Stimulated activated naive CD8-positive, alpha-beta T cell treated with anti-CD3 and anti-CD28 coated beads, Interleukin-15, Interleukin-2, amounts not matched to agents 100 ng/mL and 50 ng/mL, for 24 hours (primary cell): Measurements from ENCODE around the gene HTT-AS.

ENCODE experiments used
- H3K27ac Mint-ChIP-seq: one replicate; pipeline ENCODE4 v1.8.0; 2021; ENCODE audit warnings: mild to moderate bottlenecking, mixed read lengths
- H3K27me3 Mint-ChIP-seq: one replicate; pipeline ENCODE4 v1.8.0; 2021; ENCODE audit warnings: mixed read lengths
- H3K36me3 Mint-ChIP-seq: one replicate; pipeline ENCODE4 v1.8.0; 2021; ENCODE audit warnings: low read depth, mixed read lengths
- H3K4me1 Mint-ChIP-seq: one replicate; pipeline ENCODE4 v1.8.0; 2021; ENCODE audit warnings: low read depth, mixed read lengths
- H3K4me3 Mint-ChIP-seq: one replicate; pipeline ENCODE4 v1.8.0; 2021; ENCODE audit warnings: mild to moderate bottlenecking, mixed read lengths
- H3K9me3 Mint-ChIP-seq: one replicate; pipeline ENCODE4 v1.8.0; 2021; ENCODE audit warnings: mixed read lengths

The HTT-AS gene

DNA sequence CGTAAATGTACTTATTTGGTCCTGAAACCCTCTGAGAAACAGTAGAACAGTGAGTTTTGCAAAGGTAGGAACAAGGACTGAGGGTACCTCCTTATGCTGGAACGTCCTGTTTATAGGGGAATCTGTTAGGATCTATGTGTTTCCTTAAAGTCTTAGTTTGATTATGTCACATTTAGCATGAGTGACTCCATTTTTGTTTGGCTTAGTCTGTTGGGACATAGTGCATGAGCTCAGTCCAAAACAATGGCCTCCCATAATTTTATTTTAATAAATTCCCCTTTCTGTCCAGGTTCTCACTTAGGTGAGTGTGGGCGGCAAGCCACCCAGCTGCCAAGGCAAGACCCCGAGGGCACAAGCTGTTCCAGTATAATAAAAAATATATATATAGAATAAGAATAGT, 27.7 kb downstream of the HTT-AS start:
- H3K4me1 Mint-ChIP-seq = peaks cover 52% of the 10 kb centered on the region
- H3K27me3 Mint-ChIP-seq = peaks cover 3% of the 10 kb centered on the region
- no peaks in the 10 kb centered on the region for H3K9me3 Mint-ChIP-seq
- H3K27ac Mint-ChIP-seq = no peak overlapping the region
- no peak overlapping the region for H3K4me3 Mint-ChIP-seq
- H3K36me3 Mint-ChIP-seq = peaks cover 4% of the 10 kb centered on the region

GRCh38 chr4:3046162-3046561, 28.2 kb downstream of the HTT-AS start:
- H3K4me1 Mint-ChIP-seq = peaks cover 56% of the 10 kb centered on the region
- H3K4me3 Mint-ChIP-seq = no peak overlapping the region
- no peak overlapping the region for H3K27ac Mint-ChIP-seq
- peaks cover 3% of the 10 kb centered on the region for H3K27me3 Mint-ChIP-seq
- peaks cover 4% of the 10 kb centered on the region for H3K36me3 Mint-ChIP-seq
- no peaks in the 10 kb centered on the region for H3K9me3 Mint-ChIP-seq

- H3K4me3 Mint-ChIP-seq = peak overlapping the region; percentile 60
- H3K27me3 Mint-ChIP-seq = peaks cover 3% of the 10 kb centered on the region
- no peaks in the 10 kb centered on the region for H3K9me3 Mint-ChIP-seq
- peak overlapping the region; percentile 80 for H3K27ac Mint-ChIP-seq
- peaks cover 61% of the 10 kb centered on the region for H3K4me1 Mint-ChIP-seq
- H3K36me3 Mint-ChIP-seq = peaks cover 4% of the 10 kb centered on the region
These were observed 29.2 kb downstream of the HTT-AS start for GRCh38 chr4:3044870-3045819.

DNA sequence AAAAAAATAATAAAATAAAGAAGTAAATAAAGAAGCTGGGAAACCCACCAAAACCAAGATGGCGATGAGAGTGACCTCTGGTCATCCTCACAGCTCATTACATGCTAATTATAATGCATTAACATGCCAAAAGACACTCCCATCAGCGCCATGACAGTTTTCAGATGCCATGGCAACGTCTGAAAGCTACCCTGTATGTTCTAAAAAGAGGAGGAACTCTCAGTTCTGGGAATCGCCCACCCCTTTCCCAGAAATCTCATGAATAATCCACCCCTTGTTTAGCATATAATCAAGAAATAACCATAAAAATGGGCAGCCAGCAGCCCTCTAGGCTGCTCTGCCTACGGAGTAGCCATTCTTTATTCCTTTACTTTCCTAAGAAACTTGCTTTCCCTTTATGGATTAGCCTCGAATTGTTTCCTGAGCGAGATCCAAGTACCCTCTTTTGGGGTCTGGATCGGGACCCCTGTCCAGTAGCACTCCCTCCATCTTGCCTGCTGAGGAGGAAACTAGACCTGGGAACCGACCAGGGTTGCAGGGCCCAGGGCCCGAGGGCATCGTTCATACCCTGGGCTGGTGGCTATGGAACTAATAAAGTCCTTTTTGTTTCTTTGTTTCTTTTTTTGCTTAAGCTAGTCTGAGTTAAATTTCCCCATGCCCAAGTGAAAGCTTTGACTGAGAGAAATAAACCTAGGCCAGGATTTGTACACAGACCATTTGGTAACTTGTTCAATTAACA, 30.9 kb downstream of the HTT-AS start:
- peaks cover 65% of the 10 kb centered on the region for H3K4me1 Mint-ChIP-seq
- no peaks in the 10 kb centered on the region for H3K9me3 Mint-ChIP-seq
- H3K36me3 Mint-ChIP-seq = peaks cover 4% of the 10 kb centered on the region
- H3K4me3 Mint-ChIP-seq = no peak overlapping the region
- peak overlapping the region; percentile 48 for H3K27ac Mint-ChIP-seq
- peaks cover 3% of the 10 kb centered on the region for H3K27me3 Mint-ChIP-seq

- H3K27ac Mint-ChIP-seq = peak overlapping the region; percentile 36
- H3K4me1 Mint-ChIP-seq = peaks cover 67% of the 10 kb centered on the region
- peaks cover 4% of the 10 kb centered on the region for H3K36me3 Mint-ChIP-seq
- H3K4me3 Mint-ChIP-seq = peak overlapping the region; percentile 78
- H3K27me3 Mint-ChIP-seq = peaks cover 5% of the 10 kb centered on the region
- H3K9me3 Mint-ChIP-seq = no peaks in the 10 kb centered on the region
These were observed 32.1 kb downstream of the HTT-AS start for GRCh38 chr4:3042226-3042625.

DNA sequence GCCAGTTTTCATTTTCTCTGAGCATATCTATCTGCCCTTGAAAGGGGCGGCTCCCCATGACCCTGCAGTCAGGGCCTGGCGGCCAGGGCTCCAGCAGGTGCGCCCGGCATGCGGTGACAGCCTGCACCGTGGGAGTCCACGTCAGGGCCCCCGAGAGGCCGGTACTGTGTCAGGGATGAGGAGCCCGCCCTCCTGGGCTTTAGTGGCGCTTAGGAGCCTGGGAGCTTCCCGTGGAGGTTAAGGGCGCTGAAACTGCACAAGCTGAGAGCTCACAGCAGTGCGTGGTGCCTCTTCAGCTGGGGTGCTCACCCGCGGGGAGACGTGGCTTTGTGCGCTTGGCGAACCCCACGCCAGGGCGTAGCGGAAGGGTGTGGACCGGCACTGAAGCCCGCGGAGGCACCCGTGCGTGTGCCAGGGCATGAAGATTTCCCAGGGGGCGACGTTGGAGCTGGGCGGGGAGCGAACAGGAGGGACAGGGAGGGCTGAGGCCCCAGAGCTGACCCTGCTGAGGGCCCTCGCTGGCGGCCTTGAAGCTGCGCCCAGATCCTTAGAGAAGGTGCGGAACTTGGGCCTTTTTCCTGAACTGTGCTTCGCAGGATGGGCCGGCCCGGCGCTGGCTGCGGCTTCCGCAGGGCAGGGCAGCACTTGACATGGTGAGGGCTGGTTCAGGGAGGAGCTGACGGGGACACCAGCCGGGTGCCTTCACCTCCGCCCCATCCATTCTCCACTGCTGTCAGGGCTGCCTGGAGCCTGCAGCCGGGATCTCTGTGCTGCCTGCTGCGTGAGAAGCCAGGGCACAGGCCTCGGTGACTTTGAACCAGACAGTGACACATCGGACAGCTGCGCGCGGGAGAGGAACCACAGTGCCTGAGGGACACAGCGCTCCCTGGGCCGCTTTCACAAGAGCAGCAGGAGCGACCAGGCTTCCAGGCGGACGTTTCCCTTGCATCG, 32.9 kb downstream of the HTT-AS start:
- Mint-ChIP-seq H3K4me1 (peaks cover 63% of the 10 kb centered on the region), H3K27ac (peak overlapping the region; percentile 65), H3K4me3 (peak overlapping the region; percentile 78), H3K36me3 (peaks cover 4% of the 10 kb centered on the region), H3K27me3 (peaks cover 7% of the 10 kb centered on the region), H3K9me3 (no peaks in the 10 kb centered on the region)

GRCh38 chr4:3040452-3041191, 33.7 kb downstream of the HTT-AS start:
- Mint-ChIP-seq H3K27me3 (peaks cover 7% of the 10 kb centered on the region), H3K4me3 (peak overlapping the region; percentile 78), H3K36me3 (peaks cover 2% of the 10 kb centered on the region), H3K27ac (no peak overlapping the region), H3K9me3 (no peaks in the 10 kb centered on the region), H3K4me1 (peaks cover 55% of the 10 kb centered on the region)

DNA sequence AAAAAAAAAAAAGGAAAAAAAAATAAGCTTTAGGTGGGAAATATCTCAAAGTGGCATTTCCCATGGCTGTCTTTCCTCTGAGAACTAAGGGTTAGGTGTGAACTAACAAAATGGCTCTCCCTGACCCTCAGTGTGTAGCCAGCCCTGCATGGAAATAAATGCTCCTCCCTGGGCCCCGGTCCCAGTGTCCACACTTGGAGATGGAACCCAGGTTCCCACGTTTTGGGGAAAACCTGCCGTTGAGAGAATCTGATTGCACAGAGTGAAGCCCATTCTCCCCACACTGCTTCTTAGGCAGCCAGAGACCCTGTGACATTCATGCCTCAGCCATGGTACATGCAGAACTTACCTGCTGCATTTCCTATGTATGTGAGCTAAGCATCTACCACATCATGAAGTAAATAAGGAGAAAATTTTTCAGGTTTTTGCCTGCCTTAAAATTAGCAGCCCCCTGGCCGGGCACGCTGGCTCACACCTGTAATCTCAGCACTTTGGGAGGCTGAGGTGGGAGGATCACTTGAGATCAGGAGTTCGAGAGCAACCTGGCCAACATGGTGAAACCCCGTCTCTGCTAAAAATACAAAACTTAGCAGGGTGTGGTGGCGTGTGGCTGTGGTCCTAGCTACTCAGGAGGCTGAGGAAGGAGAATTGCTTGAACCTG, 34.5 kb downstream of the HTT-AS start:
- no peak overlapping the region for H3K27ac Mint-ChIP-seq
- no peaks in the 10 kb centered on the region for H3K36me3 Mint-ChIP-seq
- H3K9me3 Mint-ChIP-seq = no peaks in the 10 kb centered on the region
- peaks cover 47% of the 10 kb centered on the region for H3K4me1 Mint-ChIP-seq
- H3K4me3 Mint-ChIP-seq = no peak overlapping the region
- H3K27me3 Mint-ChIP-seq = peaks cover 7% of the 10 kb centered on the region

- H3K36me3 Mint-ChIP-seq = no peaks in the 10 kb centered on the region
- H3K4me1 Mint-ChIP-seq = peaks cover 38% of the 10 kb centered on the region
- H3K27ac Mint-ChIP-seq = no peak overlapping the region
- H3K4me3 Mint-ChIP-seq = peak overlapping the region; percentile 49
- peaks cover 7% of the 10 kb centered on the region for H3K27me3 Mint-ChIP-seq
- H3K9me3 Mint-ChIP-seq = no peaks in the 10 kb centered on the region
These were observed 36.3 kb downstream of the HTT-AS start for GRCh38 chr4:3037957-3038461.

DNA sequence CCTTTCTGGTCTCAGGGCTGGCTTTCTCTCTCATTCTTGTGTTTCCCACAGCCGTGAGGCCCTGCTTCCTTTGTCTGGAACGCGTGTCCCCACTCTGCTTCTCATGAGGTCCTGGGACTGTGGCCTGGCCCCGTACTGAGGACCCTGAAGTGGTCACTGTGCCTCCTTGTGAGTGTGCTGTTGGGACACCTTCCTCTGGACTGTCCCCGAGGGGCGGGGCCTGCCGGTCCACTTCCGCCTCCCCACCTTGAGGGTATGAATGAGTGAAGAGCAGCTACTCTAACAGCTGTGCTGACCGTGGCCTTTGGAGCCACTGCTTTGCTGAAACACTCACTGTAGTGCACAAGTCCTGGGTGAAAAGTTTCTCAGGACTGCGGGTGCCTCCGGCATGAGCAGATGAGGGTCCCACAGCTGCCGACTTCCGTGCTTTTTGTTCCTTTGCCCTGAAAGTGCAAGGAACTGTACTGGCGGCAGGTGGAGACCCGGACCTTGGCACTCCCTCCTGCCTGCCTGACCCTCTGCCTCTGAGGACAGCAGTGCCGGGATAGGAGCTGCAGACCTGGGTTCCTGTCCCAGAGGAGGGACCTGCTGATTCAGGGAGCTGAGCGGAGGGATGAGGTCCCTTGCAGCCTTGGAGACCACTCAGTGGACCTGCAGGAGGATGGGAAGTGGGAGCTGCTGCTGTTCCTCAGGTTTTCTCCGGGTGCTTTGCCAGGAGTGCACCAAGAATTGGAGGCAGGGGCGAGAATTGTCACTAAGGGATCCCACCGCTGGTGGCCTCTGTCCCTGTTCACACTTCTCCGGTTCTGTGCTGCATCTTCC, 38.0 kb downstream of the HTT-AS start:
- Mint-ChIP-seq H3K27ac (no peak overlapping the region), H3K27me3 (peaks cover 4% of the 10 kb centered on the region), H3K4me3 (no peak overlapping the region), H3K9me3 (no peaks in the 10 kb centered on the region), H3K36me3 (no peaks in the 10 kb centered on the region), H3K4me1 (peaks cover 27% of the 10 kb centered on the region)

DNA sequence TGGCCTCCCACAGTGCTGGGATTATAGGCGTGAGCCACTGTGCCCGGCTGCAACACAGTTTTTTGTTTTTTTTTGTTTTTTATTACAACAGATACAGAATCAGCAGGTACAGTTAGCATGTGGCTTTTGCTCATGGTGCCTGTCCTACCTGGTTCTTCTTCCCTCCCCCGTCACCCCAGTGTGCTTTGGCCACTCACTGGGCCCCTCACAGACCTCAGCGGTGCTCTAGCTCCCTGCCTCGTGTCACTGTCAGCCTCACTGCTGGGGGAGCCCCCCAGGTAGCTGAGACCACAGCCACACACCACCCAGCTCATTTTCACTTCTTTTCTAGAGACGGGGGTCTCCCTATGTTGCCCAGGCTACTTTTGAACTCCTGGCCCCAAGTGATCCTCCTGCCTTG, 38.7 kb downstream of the HTT-AS start:
- Mint-ChIP-seq H3K27me3 (peaks cover 4% of the 10 kb centered on the region), H3K36me3 (no peaks in the 10 kb centered on the region), H3K27ac (no peak overlapping the region), H3K4me1 (peaks cover 23% of the 10 kb centered on the region), H3K4me3 (no peak overlapping the region), H3K9me3 (no peaks in the 10 kb centered on the region)

GRCh38 chr4:3035249-3035648, 39.1 kb downstream of the HTT-AS start:
- Mint-ChIP-seq H3K9me3 (no peaks in the 10 kb centered on the region), H3K27ac (no peak overlapping the region), H3K4me3 (no peak overlapping the region), H3K4me1 (peaks cover 20% of the 10 kb centered on the region), H3K27me3 (peaks cover 4% of the 10 kb centered on the region), H3K36me3 (no peaks in the 10 kb centered on the region)

DNA sequence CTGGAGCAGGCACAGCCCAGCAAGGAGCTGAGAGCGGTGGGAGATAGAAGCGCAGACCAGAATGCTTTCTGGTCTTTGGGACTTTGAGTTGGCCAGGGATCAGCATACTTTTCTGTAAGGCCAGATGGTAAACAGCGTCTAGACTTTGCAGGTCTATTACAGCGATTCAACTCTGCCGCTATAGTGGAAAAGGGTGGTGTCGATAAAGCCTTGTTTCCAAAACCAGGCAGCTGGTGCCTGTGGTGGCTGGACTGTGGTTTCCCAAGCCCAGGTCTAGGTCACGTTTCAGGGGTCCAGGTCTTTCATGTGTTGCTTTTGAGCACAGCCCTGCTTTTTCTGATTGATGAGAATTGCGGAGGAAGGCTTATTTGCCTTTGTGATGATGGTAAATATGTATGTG, 40.1 kb downstream of the HTT-AS start:
- H3K9me3 Mint-ChIP-seq = no peaks in the 10 kb centered on the region
- H3K4me3 Mint-ChIP-seq = no peak overlapping the region
- H3K27ac Mint-ChIP-seq = no peak overlapping the region
- H3K36me3 Mint-ChIP-seq = no peaks in the 10 kb centered on the region
- H3K27me3 Mint-ChIP-seq = peaks cover 4% of the 10 kb centered on the region
- peaks cover 20% of the 10 kb centered on the region for H3K4me1 Mint-ChIP-seq
